Neuron (in vitro differentiated cells): ENCODE data around the gene DNAJB13.

Experiments
- H2AFZ ChIP-seq: one replicate; pipeline ENCODE4 v1.6.1; 2013; ENCODE audit warnings: low read depth, mild to moderate bottlenecking, inconsistent platforms, low read length, moderate library complexity
- H3K27me3 ChIP-seq: one replicate; pipeline ENCODE4 v1.6.1; 2013; ENCODE audit warnings: low read length; ENCODE audit not compliant: insufficient read depth
- H3K36me3 ChIP-seq: one replicate; pipeline ENCODE4 v1.6.1; 2013; ENCODE audit warnings: low read length; ENCODE audit not compliant: insufficient read depth
- H3K4me1 ChIP-seq: one replicate; pipeline ENCODE4 v1.6.1; 2013; ENCODE audit warnings: low read length; ENCODE audit not compliant: insufficient read depth
- H3K4me3 ChIP-seq: 2 replicates; pipeline ENCODE4 v1.5.1; 2013; ENCODE audit warnings: mild to moderate bottlenecking, low read length, moderate library complexity
- H3K9me3 ChIP-seq: one replicate; pipeline ENCODE4 v1.6.1; 2013; ENCODE audit warnings: low read length

DNAJB13 gene

GRCh38 chr11:73988227-73988626 lies 37.4 kb downstream of the DNAJB13 start:
- Histone ChIP-seq H3K4me3 (no peak overlapping the region), H3K4me1 (peaks cover 6% of the 10 kb centered on the region), H3K27me3 (no peaks in the 10 kb centered on the region), H2AFZ (no peak overlapping the region), H3K36me3 (no peaks in the 10 kb centered on the region), H3K9me3 (no peaks in the 10 kb centered on the region)

GRCh38 chr11:73989156-73989555 lies 38.3 kb downstream of the DNAJB13 start:
- H3K4me1 ChIP-seq = peaks cover under 1% of the 10 kb centered on the region
- H3K36me3 ChIP-seq = no peaks in the 10 kb centered on the region
- no peaks in the 10 kb centered on the region for H3K9me3 ChIP-seq
- no peak overlapping the region for H3K4me3 ChIP-seq
- H2AFZ ChIP-seq = no peak overlapping the region
- H3K27me3 ChIP-seq = no peaks in the 10 kb centered on the region

- H3K36me3 ChIP-seq = no peaks in the 10 kb centered on the region
- no peaks in the 10 kb centered on the region for H3K9me3 ChIP-seq
- H2AFZ ChIP-seq = no peak overlapping the region
- H3K4me1 ChIP-seq = no peaks in the 10 kb centered on the region
- no peak overlapping the region for H3K4me3 ChIP-seq
- no peaks in the 10 kb centered on the region for H3K27me3 ChIP-seq
These were observed 39.9 kb downstream of the DNAJB13 start for GRCh38 chr11:73990730-73991129.

DNA sequence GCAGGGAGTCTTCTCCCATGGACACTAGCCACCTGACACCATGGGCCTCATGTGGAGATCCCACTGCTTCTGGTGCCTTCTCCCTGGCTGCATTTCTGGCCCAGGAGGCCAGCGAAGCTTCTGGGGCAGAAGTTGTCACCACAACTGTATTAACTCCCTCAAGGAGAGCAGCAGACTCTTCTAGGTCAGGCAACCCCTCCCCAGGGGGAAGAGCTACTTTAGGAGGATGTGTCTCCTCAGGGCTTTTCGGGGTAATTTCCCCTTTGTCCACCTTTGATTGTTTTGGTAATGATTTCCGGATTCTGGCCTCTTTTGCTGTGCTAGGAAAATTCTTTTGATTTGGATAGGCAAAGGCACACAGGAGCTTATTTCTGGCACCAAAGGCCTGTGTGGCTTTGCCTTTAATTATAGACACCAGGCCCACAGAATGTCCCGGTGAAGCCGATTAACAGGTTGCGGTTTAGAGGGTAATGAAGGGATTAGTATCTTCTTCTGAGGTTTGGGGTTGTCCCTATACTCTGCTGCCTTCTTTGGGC lies 40.7 kb downstream of the DNAJB13 start:
- Histone ChIP-seq H3K36me3 (no peaks in the 10 kb centered on the region), H3K9me3 (no peaks in the 10 kb centered on the region), H3K4me1 (no peaks in the 10 kb centered on the region), H3K27me3 (no peaks in the 10 kb centered on the region), H3K4me3 (no peak overlapping the region), H2AFZ (no peak overlapping the region)

DNA sequence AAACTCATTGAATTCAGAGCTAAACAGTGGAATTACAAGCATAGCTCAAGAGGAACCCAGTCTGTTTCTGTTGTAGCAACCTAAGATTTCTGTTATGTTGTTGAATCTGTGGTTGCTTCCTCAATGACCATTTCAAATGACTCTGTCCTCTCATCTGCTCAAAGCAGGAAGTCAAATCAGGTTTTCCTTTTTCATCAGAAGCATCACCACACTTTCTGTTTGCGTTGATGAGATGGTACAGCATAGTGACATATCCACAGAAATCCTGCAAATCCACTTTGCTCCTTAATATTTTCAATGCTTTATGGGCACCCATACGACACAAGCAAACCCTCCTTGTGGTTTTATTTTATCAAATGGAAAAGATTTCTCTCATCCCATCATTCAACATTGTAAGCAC lies 44.4 kb downstream of the DNAJB13 start:
- Histone ChIP-seq H3K4me3 (no peak overlapping the region), H3K9me3 (no peaks in the 10 kb centered on the region), H3K36me3 (peaks cover 4% of the 10 kb centered on the region), H2AFZ (no peak overlapping the region), H3K4me1 (no peaks in the 10 kb centered on the region), H3K27me3 (no peaks in the 10 kb centered on the region)

GRCh38 chr11:73995731-73996130 lies 44.9 kb downstream of the DNAJB13 start:
- peaks cover 4% of the 10 kb centered on the region for H3K36me3 ChIP-seq
- no peaks in the 10 kb centered on the region for H3K27me3 ChIP-seq
- no peaks in the 10 kb centered on the region for H3K4me1 ChIP-seq
- no peak overlapping the region for H3K4me3 ChIP-seq
- no peaks in the 10 kb centered on the region for H3K9me3 ChIP-seq
- no peak overlapping the region for H2AFZ ChIP-seq

- H3K4me3 ChIP-seq = no peak overlapping the region
- H3K36me3 ChIP-seq = peaks cover 4% of the 10 kb centered on the region
- no peaks in the 10 kb centered on the region for H3K9me3 ChIP-seq
- no peaks in the 10 kb centered on the region for H3K27me3 ChIP-seq
- no peak overlapping the region for H2AFZ ChIP-seq
- no peaks in the 10 kb centered on the region for H3K4me1 ChIP-seq
These were observed 45.4 kb downstream of the DNAJB13 start for GRCh38 chr11:73996161-73996747.

GRCh38 chr11:73997120-73997770 lies 46.4 kb downstream of the DNAJB13 start:
- Histone ChIP-seq H3K4me3 (no peak overlapping the region), H3K27me3 (no peaks in the 10 kb centered on the region), H3K4me1 (no peaks in the 10 kb centered on the region), H2AFZ (no peak overlapping the region), H3K9me3 (no peaks in the 10 kb centered on the region), H3K36me3 (peaks cover 4% of the 10 kb centered on the region)

- Histone ChIP-seq H3K4me3 (no peak overlapping the region), H3K4me1 (no peaks in the 10 kb centered on the region), H2AFZ (no peak overlapping the region), H3K27me3 (no peaks in the 10 kb centered on the region), H3K9me3 (no peaks in the 10 kb centered on the region), H3K36me3 (peaks cover 9% of the 10 kb centered on the region)
These were observed 48.2 kb downstream of the DNAJB13 start for GRCh38 chr11:73998846-73999575.

- peaks cover 9% of the 10 kb centered on the region for H3K36me3 ChIP-seq
- H2AFZ ChIP-seq = no peak overlapping the region
- no peaks in the 10 kb centered on the region for H3K4me1 ChIP-seq
- no peaks in the 10 kb centered on the region for H3K9me3 ChIP-seq
- no peak overlapping the region for H3K4me3 ChIP-seq
- no peaks in the 10 kb centered on the region for H3K27me3 ChIP-seq
These were observed 48.9 kb downstream of the DNAJB13 start for GRCh38 chr11:73999581-74000306.

GRCh38 chr11:74000307-74001133 lies 49.7 kb downstream of the DNAJB13 start:
- Histone ChIP-seq H2AFZ (no peak overlapping the region), H3K9me3 (no peaks in the 10 kb centered on the region), H3K36me3 (peaks cover 9% of the 10 kb centered on the region), H3K4me1 (no peaks in the 10 kb centered on the region), H3K4me3 (no peak overlapping the region), H3K27me3 (no peaks in the 10 kb centered on the region)

DNA sequence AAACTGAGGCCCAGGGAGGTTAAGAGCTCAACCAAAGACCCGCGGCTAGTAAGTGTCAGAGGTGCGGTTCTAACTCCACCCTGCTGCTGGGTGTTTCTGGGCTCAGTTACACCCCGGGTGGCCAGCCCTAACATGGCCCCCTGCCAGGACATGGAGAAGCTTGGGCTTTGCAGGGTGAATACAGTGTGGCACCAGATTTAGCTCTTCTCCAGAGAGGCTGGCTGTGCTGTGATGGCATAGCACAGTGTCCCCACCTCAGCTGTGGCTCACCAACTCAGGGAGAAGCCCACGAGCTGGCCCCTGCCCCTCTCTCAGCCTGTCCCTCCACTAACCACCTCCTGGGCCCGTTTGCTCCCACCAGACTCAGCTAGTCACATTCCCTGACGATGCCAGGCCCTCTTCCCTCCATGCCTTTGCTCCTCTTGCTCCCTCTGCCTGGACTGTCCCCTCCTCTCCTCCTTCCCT lies 51.0 kb downstream of the DNAJB13 start:
- H3K4me3 ChIP-seq = no peak overlapping the region
- no peaks in the 10 kb centered on the region for H3K4me1 ChIP-seq
- no peaks in the 10 kb centered on the region for H3K9me3 ChIP-seq
- no peaks in the 10 kb centered on the region for H3K27me3 ChIP-seq
- no peak overlapping the region for H2AFZ ChIP-seq
- peaks cover 9% of the 10 kb centered on the region for H3K36me3 ChIP-seq
